T-cell (primary cell): ENCODE data around the gene CCT7. TPM values are rescaled to one million over a fixed set of nuclear protein-coding genes. Genes with fewer than 3 reads are reported as not detected.
A peak's percentile ranks its signal among the peaks of the same experiment; 100 is the strongest.

ENCODE experiments used
- ATAC-seq, 4 experiments: fragments of 200-7000 bp in 3 of 4; fragments of 150-1000 bp in 1 of 4; cut with Tn5 transposase; replicated peaks in 1 of 4; 1 replicate in 3 of 4; 2 replicates in 1 of 4; pipeline ENCODE4 v1.10.0; 2021; ENCODE audit warnings: moderate library complexity in 3 of 4, mild to moderate bottlenecking in 2 of 4, moderate number of reproducible peaks in 1 of 4
- CTCF ChIA-PET, 2 donors: fragments of 300-600 bp; sonication (Branson Sonifier 250); formaldehyde crosslinking; loops; one replicate each; lab custom pipeline; 2022; ENCODE audit warnings: antibody characterized with exemption in 2 of 2; lab: Charles Lee
- POLR2A ChIA-PET, 2 donors: fragments of 300-600 bp; sonication (Branson Sonifier 250); formaldehyde crosslinking; loops; one replicate each; lab custom pipeline; 2022; ENCODE audit warnings: antibody characterized with exemption in 2 of 2; lab: Charles Lee
- DNase-seq, 35 experiments: peaks; one replicate each; pipeline versions ENCODE4 v3.0.0 to v3.0.0-alpha.2; 2013 to 2023
- H3K27ac ChIP-seq: one replicate; pipeline ENCODE4 v1.5.1; 2013; ENCODE audit warnings: low read length
- H3K27me3 ChIP-seq, 2 experiments: replicated peaks in 1 of 2; 1 replicate in 1 of 2; 2 replicates in 1 of 2; pipeline versions ENCODE4 v1.6.1 to v1.7.0; 2013; ENCODE audit warnings: low read length in 1 of 2, mixed read lengths in 1 of 2; ENCODE audit not compliant: control insufficient read depth in 2 of 2, insufficient read depth in 2 of 2; ENCODE audit errors: extremely low read depth in 1 of 2
- H3K36me3 ChIP-seq, 2 donors: 1 replicate in 1 of 2; 2 replicates in 1 of 2; pipeline versions ENCODE4 v1.6.1 to v1.7.0; 2013; ENCODE audit warnings: low read length in 1 of 2; ENCODE audit not compliant: control insufficient read depth in 2 of 2, insufficient read depth in 1 of 2; ENCODE audit errors: extremely low read depth in 1 of 2
- H3K4me1 ChIP-seq, 2 experiments: 1 replicate in 1 of 2; 2 replicates in 1 of 2; pipeline versions ENCODE4 v1.6.1 to v1.7.0; 2013; ENCODE audit warnings: low read length in 2 of 2, mixed read lengths in 1 of 2; ENCODE audit not compliant: insufficient read depth in 2 of 2, control insufficient read depth in 1 of 2; ENCODE audit errors: extremely low read depth in 1 of 2
- H3K4me3 ChIP-seq, 2 donors: 1 replicate in 1 of 2; 2 replicates in 1 of 2; pipeline versions ENCODE4 v1.5.1 to v1.7.0; 2013; ENCODE audit warnings: mild to moderate bottlenecking in 2 of 2, low read length in 1 of 2, moderate library complexity in 1 of 2; ENCODE audit not compliant: control insufficient read depth in 1 of 2; ENCODE audit errors: extremely low read depth in 1 of 2
- H3K9me3 ChIP-seq: 2 replicates; pipeline ENCODE4 v1.7.0; 2013
- H3K27ac Mint-ChIP-seq, 2 donors: one replicate each; pipeline ENCODE4 v1.8.0; 2020 to 2021; ENCODE audit warnings: mild to moderate bottlenecking in 2 of 2, mixed read lengths in 2 of 2
- H3K27me3 Mint-ChIP-seq, 2 donors: one replicate each; pipeline ENCODE4 v1.8.0; 2021 to 2022; ENCODE audit warnings: mixed read lengths in 2 of 2
- H3K36me3 Mint-ChIP-seq: one replicate; pipeline ENCODE4 v1.8.0; 2021; ENCODE audit warnings: mixed read lengths
- H3K4me1 Mint-ChIP-seq, 3 donors: one replicate each; pipeline ENCODE4 v1.8.0; 2020 to 2022; ENCODE audit warnings: mixed read lengths in 3 of 3, mild to moderate bottlenecking in 1 of 3
- H3K4me3 Mint-ChIP-seq, 3 donors: one replicate each; pipeline ENCODE4 v1.8.0; 2020 to 2022; ENCODE audit warnings: mild to moderate bottlenecking in 3 of 3, mixed read lengths in 3 of 3, moderate library complexity in 3 of 3
- H3K9me3 Mint-ChIP-seq, 3 donors: one replicate each; pipeline ENCODE4 v1.8.0; 2020 to 2022; ENCODE audit warnings: mixed read lengths in 3 of 3
- WGBS: methylation state at CpG from one replicate; pipeline ENCODE4 v1.1.5; 2013; ENCODE audit warnings: missing lambda C conversion rate; ENCODE audit not compliant: insufficient coverage; 5-methylcytosine and 5-hydroxymethylcytosine counted together
- total RNA-seq, 35 experiments: library from RNA in 6 of 35; stranded (reverse) in 6 of 35; fragments of 120-200 nt in 1 of 35; gene quantifications; one replicate each; pipeline versions ENCODE4 v1.2.1 to v1.2.4 and lab custom pipeline; 2013 to 2026

Gene CCT7
- total RNA-seq, 5 donors from 2014 or later (not counting 1 experiment from before 2014, with no cell fraction given) = 120 to 210 (median 193) TPM

- peak overlapping the region; percentile 54 to 77 (median 76) for H3K4me3 Mint-ChIP-seq
- Histone ChIP-seq H3K9me3 (no peaks in the 10 kb centered on the region), H3K4me1 (peaks cover 19 to 28% of the 10 kb centered on the region in 2 experiments), H3K27ac (no peak overlapping the region), H3K36me3 (no peaks in the 10 kb centered on the region), H3K27me3 (peaks cover 19 to 47% of the 10 kb centered on the region in 2 experiments), H3K4me3 (peak overlapping the region; percentile 23 to 57)
- DNase-seq (peak in 27 of 35 experiments; percentile 10 to 77 (median 43)), ATAC-seq (peak; percentile 24 to 44 (median 36))
- CTCF ChIA-PET = interaction anchor here in 1 of 2 donors (1.5 to 2.8 kb wide), 3 partner anchors 11 to 57 kb away, joined by 4 to 11 read pairs (median 10); partner anchors contain the start of genes CCT7 and PRADC1
- H3K36me3 Mint-ChIP-seq = no peaks in the 10 kb centered on the region
- peaks cover 32 to 54% of the 10 kb centered on the region in 2 donors for H3K27me3 Mint-ChIP-seq
- 7% methylated on average over 17 of the region's 34 CpGs for WGBS
- H3K9me3 Mint-ChIP-seq = no peaks in the 10 kb centered on the region
- H3K27ac Mint-ChIP-seq = no peak overlapping the region
- H3K4me1 Mint-ChIP-seq = peaks cover 10 to 20% (median 19%) of the 10 kb centered on the region in 3 donors
- POLR2A ChIA-PET = no interaction called here
These were observed 57.0 kb downstream of the CCT7 start for GRCh38 chr2:73291093-73291460.

DNA sequence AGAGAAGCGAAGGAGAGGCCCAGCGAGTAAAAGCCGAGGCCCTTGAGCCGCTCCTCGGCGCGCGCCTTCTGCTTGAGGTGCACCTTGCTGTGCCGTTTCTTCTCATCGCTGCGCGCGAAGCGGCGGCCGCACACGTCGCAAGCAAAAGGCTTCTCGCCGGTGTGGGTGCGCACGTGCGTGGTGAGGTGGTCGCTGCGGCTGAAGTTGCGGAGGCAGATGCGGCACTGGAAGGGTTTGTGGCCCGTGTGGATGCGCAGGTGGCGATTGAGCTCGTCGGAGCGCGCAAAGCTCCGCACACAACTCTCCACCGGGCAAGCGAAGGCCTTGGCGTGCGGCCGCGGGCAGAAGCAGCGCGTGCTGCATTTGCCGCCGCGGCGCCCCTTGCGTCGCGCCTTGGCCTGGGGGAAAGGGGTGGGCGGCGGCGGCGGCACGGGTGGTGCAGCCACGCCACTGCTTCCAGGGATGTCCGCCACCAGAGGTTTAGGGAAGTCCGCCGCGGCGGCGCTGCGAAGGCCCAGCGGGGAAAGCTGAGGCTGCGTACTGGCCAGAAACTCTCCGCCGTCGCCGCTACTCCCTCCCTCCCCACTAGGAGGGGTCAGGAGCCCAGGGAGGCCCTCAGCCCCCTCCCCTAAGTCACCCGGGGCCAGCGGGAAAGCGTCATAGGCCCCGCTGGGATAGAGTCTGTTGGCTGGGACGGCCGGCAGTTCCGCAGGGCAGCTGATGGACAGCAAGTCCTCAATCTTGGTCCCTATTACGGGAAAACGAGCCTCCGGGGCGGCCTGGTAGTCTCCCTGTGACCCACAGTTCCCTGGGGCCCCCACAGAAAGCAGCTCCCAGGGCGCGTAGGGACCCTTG is 57.6 kb downstream of the CCT7 start:
- Histone ChIP-seq H3K27ac (no peak overlapping the region), H3K27me3 (peaks cover 19 to 49% of the 10 kb centered on the region in 2 experiments), H3K9me3 (no peaks in the 10 kb centered on the region), H3K4me1 (peaks cover 19 to 28% of the 10 kb centered on the region in 2 experiments), H3K4me3 (peak overlapping the region; percentile 23 to 57), H3K36me3 (no peaks in the 10 kb centered on the region)
- ChIA-PET POLR2A (interaction anchor here in 1 of 2 donors (0.5 kb wide), 1 partner anchor 1100 kb away, joined by 5 read pairs; no protein-coding TSS in a partner anchor), CTCF (interaction anchor here in 1 of 2 donors (1.8 to 2.8 kb wide), 2 partner anchors 56 to 58 kb away, joined by 10 to 11 read pairs; partner anchors contain the start of genes CCT7 and PRADC1)
- 5% methylated on average over 72 of the region's 82 CpGs for WGBS
- Mint-ChIP-seq H3K4me1 (peaks cover 10 to 20% (median 19%) of the 10 kb centered on the region in 3 donors), H3K36me3 (no peaks in the 10 kb centered on the region), H3K9me3 (no peaks in the 10 kb centered on the region), H3K27me3 (peaks cover 38 to 61% of the 10 kb centered on the region in 2 donors), H3K27ac (no peak overlapping the region), H3K4me3 (peak overlapping the region; percentile 54 to 77 (median 76))
- DNase-seq = peak in 5 of 35 experiments; percentile 5 to 39 (median 28)
- ATAC-seq = peak; percentile 10 to 27 (median 14)

GRCh38 chr2:73292316-73292905 is 58.3 kb downstream of the CCT7 start:
- H3K36me3 ChIP-seq = no peaks in the 10 kb centered on the region
- peak overlapping the region in 1 of 2 donors; percentile 55 for H3K4me3 ChIP-seq
- peak in 2 of 35 experiments; percentile 2 to 7 for DNase-seq
- H3K27me3 ChIP-seq = peaks cover 19 to 57% of the 10 kb centered on the region in 2 experiments
- H3K4me1 Mint-ChIP-seq = peaks cover 10 to 20% (median 19%) of the 10 kb centered on the region in 3 donors
- H3K4me1 ChIP-seq = peaks cover 19 to 28% of the 10 kb centered on the region in 2 experiments
- CTCF ChIA-PET = interaction anchor here in 1 of 2 donors (1.6 to 1.7 kb wide), 2 partner anchors 80 to 94 kb away, joined by 4 to 8 read pairs; partner anchors contain the start of gene ALMS1
- H3K4me3 Mint-ChIP-seq = peak overlapping the region; percentile 60 to 77 (median 68)
- H3K27me3 Mint-ChIP-seq = peaks cover 45 to 68% of the 10 kb centered on the region in 2 donors
- no peaks in the 10 kb centered on the region for H3K9me3 Mint-ChIP-seq
- H3K27ac Mint-ChIP-seq = no peak overlapping the region
- no peaks in the 10 kb centered on the region for H3K9me3 ChIP-seq
- no peaks in the 10 kb centered on the region for H3K36me3 Mint-ChIP-seq
- POLR2A ChIA-PET = interaction anchor here in 1 of 2 donors (0.5 kb wide), 1 partner anchor 1099 kb away, joined by 5 read pairs; no protein-coding TSS in a partner anchor
- 12% methylated on average over 38 of the region's 38 CpGs for WGBS
- H3K27ac ChIP-seq = no peak overlapping the region
- no peak for ATAC-seq

DNA sequence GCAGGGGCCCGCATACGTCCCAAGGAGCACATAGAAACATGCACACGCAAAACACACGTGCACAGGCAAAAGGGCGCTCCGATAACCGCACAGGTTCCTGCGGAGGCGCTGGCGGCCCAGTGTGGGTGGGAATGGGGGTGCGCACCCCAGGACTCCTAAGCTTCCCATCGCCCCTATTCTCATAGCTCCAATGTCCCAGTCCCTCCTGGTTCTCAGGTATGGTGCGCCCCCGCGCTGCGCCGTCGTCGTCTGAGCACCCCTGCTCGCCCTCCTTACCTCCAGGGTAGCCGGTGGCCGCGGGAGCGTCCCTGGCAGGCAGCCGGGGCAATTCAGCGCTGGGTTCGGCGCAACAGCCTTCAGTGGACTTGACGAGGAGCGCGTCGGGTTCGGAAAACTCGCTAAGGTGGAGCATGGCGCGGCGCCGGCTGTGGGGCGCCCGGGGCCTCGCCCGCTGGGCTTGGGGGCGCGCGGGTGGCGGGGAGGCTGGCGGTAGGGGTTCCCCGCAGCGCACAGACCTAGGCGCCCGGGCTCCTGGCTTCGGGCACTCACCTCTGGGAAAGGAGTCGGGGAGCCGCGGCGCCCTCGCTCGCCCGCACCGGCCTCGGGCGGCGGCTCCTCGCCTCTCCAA is 58.9 kb downstream of the CCT7 start:
- H3K4me1 Mint-ChIP-seq = peaks cover 10 to 20% (median 19%) of the 10 kb centered on the region in 3 donors
- CTCF ChIA-PET = interaction anchor here (0.6 to 1.7 kb wide), 8 partner anchors 13 to 525 kb away, joined by 3 to 8 read pairs (median 4); partner anchors contain the start of genes ALMS1 (in 1 of the 2) and CCT7 (in 1 of the 2)
- no peaks in the 10 kb centered on the region for H3K9me3 Mint-ChIP-seq
- no peaks in the 10 kb centered on the region for H3K9me3 ChIP-seq
- peaks cover 51 to 74% of the 10 kb centered on the region in 2 donors for H3K27me3 Mint-ChIP-seq
- peaks cover 19 to 28% of the 10 kb centered on the region in 2 experiments for H3K4me1 ChIP-seq
- no peak overlapping the region for H3K27ac Mint-ChIP-seq
- peak overlapping the region; percentile 60 to 77 (median 68) for H3K4me3 Mint-ChIP-seq
- peak overlapping the region; percentile 48 to 55 for H3K4me3 ChIP-seq
- POLR2A ChIA-PET = interaction anchor here (0.6 to 0.7 kb wide), 3 partner anchors 72 to 92 kb away, joined by 4 to 6 read pairs (median 5); no protein-coding TSS in a partner anchor
- DNase-seq (peak in 3 of 35 experiments; percentile 2 to 23 (median 5)), ATAC-seq (peak in 1 of 4 experiments; percentile 7)
- no peak overlapping the region for H3K27ac ChIP-seq
- WGBS = 2% methylated on average over 54 of the region's 64 CpGs
- H3K36me3 Mint-ChIP-seq = no peaks in the 10 kb centered on the region
- H3K36me3 ChIP-seq = no peaks in the 10 kb centered on the region
- peaks cover 21 to 60% of the 10 kb centered on the region in 2 experiments for H3K27me3 ChIP-seq

GRCh38 chr2:73293534-73294171 is 59.5 kb downstream of the CCT7 start, which contains the start of gene EGR4:
EGR4 (minus strand) TSS chr2:73293548; CDS start chr2:73293317, 231 bp downstream.
- Mint-ChIP-seq H3K27me3 (peaks cover 51 to 73% of the 10 kb centered on the region in 2 donors), H3K4me1 (peaks cover 10 to 20% (median 19%) of the 10 kb centered on the region in 3 donors), H3K4me3 (peak within 1 kb of the TSS; percentile 69 to 77 (median 75)), H3K36me3 (no peaks in the 10 kb centered on the region), H3K9me3 (no peaks in the 10 kb centered on the region), H3K27ac (no peak within 1 kb of the TSS)
- H3K4me3 ChIP-seq = peak within 1 kb of the TSS; percentile 48 to 55
- POLR2A ChIA-PET = interaction anchor here (0.6 to 0.7 kb wide), 3 partner anchors 73 to 92 kb away, joined by 4 to 6 read pairs (median 5); no protein-coding TSS in a partner anchor
- WGBS = under 1% methylated on average over 43 of the region's 45 CpGs
- H3K27ac ChIP-seq = no peak within 1 kb of the TSS
- H3K27me3 ChIP-seq = peaks cover 21 to 60% of the 10 kb centered on the region in 2 experiments
- H3K9me3 ChIP-seq = no peaks in the 10 kb centered on the region
- DNase-seq (peak; percentile 59 to 95 (median 91)), ATAC-seq (peak; percentile 83 to 96 (median 89))
- H3K4me1 ChIP-seq = peaks cover 19 to 28% of the 10 kb centered on the region in 2 experiments
- H3K36me3 ChIP-seq = no peaks in the 10 kb centered on the region
- CTCF ChIA-PET = interaction anchor here (0.5 to 1.7 kb wide), 11 partner anchors 9 to 1962 kb away, joined by 3 to 8 read pairs (median 4); partner anchors contain the start of genes ALMS1 (in 1 of the 2), CCT7 (in 1 of the 2), FBXO41 (in 1 of the 2) and TPRKB (in 1 of the 2)
